Neural cell (in vitro differentiated cells): Measurements from ENCODE around the gene NHSL1. TPM values are rescaled to one million over a fixed set of nuclear protein-coding genes. Genes with fewer than 3 reads are reported as not detected.

Source experiments
- H2AFZ ChIP-seq: fragments of 200-600, 300-800 bp; sonication (generic), shearing (Covaris generic); 2 replicates; pipeline ENCODE4 v1.6.0; 2014; ENCODE audit warnings: low read depth, mild to moderate bottlenecking, antibody characterized with exemption, low read length, moderate library complexity
- H3F3A ChIP-seq: fragments of 200-600 bp; shearing (Covaris generic); 2 replicates; pipeline ENCODE4 v1.6.1; 2016; ENCODE audit warnings: mild to moderate bottlenecking, moderate library complexity, mixed read lengths, antibody characterized with exemption, low read length; ENCODE audit not compliant: insufficient read depth, poor library complexity, severe bottlenecking
- H3K27ac ChIP-seq: fragments of 200-600, 300-800 bp; sonication (generic), shearing (Covaris generic); 2 replicates; pipeline ENCODE4 v1.5.1; 2014; ENCODE audit warnings: mild to moderate bottlenecking, low read length, moderate library complexity
- H3K27me3 ChIP-seq: fragments of 300-800, 200-600 bp; sonication (generic), shearing (Covaris generic); 2 replicates; pipeline ENCODE4 v1.6.0; 2014; ENCODE audit warnings: mild to moderate bottlenecking, low read depth, low read length, moderate library complexity; ENCODE audit not compliant: insufficient read depth
- H3K36me3 ChIP-seq: fragments of 300-800, 200-600 bp; sonication (generic), shearing (Covaris generic); 2 replicates; pipeline ENCODE4 v1.5.1; 2014; ENCODE audit warnings: mild to moderate bottlenecking, antibody characterized with exemption, low read length, moderate library complexity; ENCODE audit not compliant: insufficient read depth
- H3K4me2 ChIP-seq: fragments of 300-800, 200-600 bp; sonication (generic), shearing (Covaris generic); 2 replicates; pipeline ENCODE4 v1.6.0; 2014; ENCODE audit warnings: mild to moderate bottlenecking, low read length
- H3K4me3 ChIP-seq: fragments of 300-800, 200-600 bp; sonication (generic), shearing (Covaris generic); 2 replicates; pipeline ENCODE4 v1.5.1; 2014; ENCODE audit warnings: mild to moderate bottlenecking, low read length, moderate library complexity
- H3K79me2 ChIP-seq: fragments of 200-600 bp; shearing (Covaris generic); replicated peaks from 2 replicates; pipeline ENCODE4 v1.6.0; 2014; ENCODE audit warnings: mild to moderate bottlenecking, low read length, moderate library complexity; ENCODE audit not compliant: insufficient read depth
- H3K9ac ChIP-seq: fragments of 300-800, 200-600 bp; sonication (generic), shearing (Covaris generic); 2 replicates; pipeline ENCODE4 v1.6.1; 2016; ENCODE audit warnings: mild to moderate bottlenecking, low read length, mixed read lengths
- H3K9me2 ChIP-seq: fragments of 200-600 bp; shearing (Covaris generic); 2 replicates; pipeline ENCODE4 v1.6.1; 2016; ENCODE audit warnings: mild to moderate bottlenecking, low read length, mixed read lengths; ENCODE audit not compliant: insufficient read depth
- H3K9me3 ChIP-seq: fragments of 200-600, 300-800 bp; sonication (generic), shearing (Covaris generic); 2 replicates; pipeline ENCODE4 v1.6.1; 2016; ENCODE audit warnings: mild to moderate bottlenecking, mixed run types, low read length, moderate library complexity, mixed read lengths
- H4K20me1 ChIP-seq: fragments of 200-600 bp; shearing (Covaris generic); 2 replicates; pipeline ENCODE4 v1.6.1; 2016; ENCODE audit warnings: mild to moderate bottlenecking, mixed run types; ENCODE audit not compliant: insufficient read depth
- EP300 ChIP-seq: fragments of 450-650 bp; conservative IDR thresholded peaks from 2 replicates; pipeline ENCODE4 v1.6.1; 2014; ENCODE audit warnings: antibody characterized with exemption, mild to moderate bottlenecking, moderate library complexity; ENCODE audit not compliant: poor library complexity, severe bottlenecking
- EZH2 ChIP-seq: fragments of 200-600, 300-800 bp; shearing (Covaris generic), sonication (generic); IDR thresholded peaks from 2 replicates; pipeline ENCODE4 v1.6.1; 2014; ENCODE audit warnings: antibody characterized with exemption, low read length, borderline replicate concordance, mild to moderate bottlenecking; ENCODE audit not compliant: insufficient read depth, poor library complexity, severe bottlenecking
- MXI1 ChIP-seq: fragments of 450-650 bp; conservative IDR thresholded peaks from 2 replicates; pipeline ENCODE4 v1.6.1; 2014; ENCODE audit warnings: antibody characterized with exemption, mild to moderate bottlenecking; ENCODE audit not compliant: poor library complexity, severe bottlenecking
- POLR2AphosphoS5 ChIP-seq: IDR thresholded peaks from 2 replicates; pipeline ENCODE4 v1.6.1; 2012
- RAD21 ChIP-seq: fragments of 450-650 bp; conservative IDR thresholded peaks from 2 replicates; pipeline ENCODE4 v1.6.1; 2014; ENCODE audit warnings: antibody characterized with exemption, mild to moderate bottlenecking, moderate library complexity
- SMC3 ChIP-seq: fragments of 450-650 bp; conservative IDR thresholded peaks from 2 replicates; pipeline ENCODE4 v1.6.1; 2014; ENCODE audit warnings: antibody characterized with exemption, mild to moderate bottlenecking, moderate library complexity; ENCODE audit not compliant: poor library complexity
- TAF1 ChIP-seq: IDR thresholded peaks from 2 replicates; pipeline ENCODE4 v1.6.1; 2012; ENCODE audit warnings: low read depth
- polyA plus RNA-seq: library from polyadenylated mRNA; depleted of rRNA; stranded (reverse); fragments of >200 nt; gene quantifications from 2 replicates; pipeline ENCODE4 v1.2.3, GENCODE V29; 2014
- TF ChIP-seq, protein P1 (sequence below): fragments of 450-650 bp; IDR thresholded peaks from 2 replicates; pipeline ENCODE4 v1.5.1; 2014; ENCODE audit warnings: antibody characterized with exemption, mild to moderate bottlenecking, moderate library complexity; ENCODE audit not compliant: poor library complexity, severe bottlenecking
- TF ChIP-seq, protein P2 (sequence below): IDR thresholded peaks from 2 replicates; pipeline ENCODE4 v1.6.1; 2012; ENCODE audit warnings: borderline replicate concordance

NHSL1 gene
- polyA plus RNA-seq, 1 donor from 2014 or later, result 2.4 TPM

DNA sequence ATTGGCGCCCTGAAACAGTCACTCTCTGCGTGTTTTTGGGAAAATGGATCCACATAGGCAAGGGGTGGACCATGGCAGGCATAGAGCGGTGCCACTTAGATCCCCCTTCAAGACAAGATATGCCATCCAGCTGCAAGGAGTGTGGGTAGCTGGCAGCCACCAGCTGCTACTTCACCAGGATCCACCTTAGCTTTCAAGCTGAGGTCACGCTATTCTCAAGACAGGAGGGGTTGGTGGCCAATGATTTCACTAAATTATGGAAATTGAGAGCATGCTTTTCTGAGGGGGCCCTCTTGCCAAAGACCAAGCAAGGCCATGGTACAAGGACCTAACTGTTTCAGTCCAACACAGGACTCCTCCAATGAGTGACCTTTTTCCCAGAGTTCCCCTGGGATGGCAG, 78.9 kb downstream of the NHSL1 start:
- no peaks in the 10 kb centered on the region for H3K9me3 ChIP-seq
- H3K4me3 ChIP-seq, result no peak overlapping the region
- H3K4me2 ChIP-seq, result no peak overlapping the region
- no peaks in the 10 kb centered on the region for H3K9me2 ChIP-seq
- H3K27ac ChIP-seq, result no peak overlapping the region
- H3K27me3 ChIP-seq, result no peaks in the 10 kb centered on the region
- no peaks in the 10 kb centered on the region for H3K36me3 ChIP-seq
- no peak for TF ChIP-seq RAD21
- TF ChIP-seq EP300, result no peak
- TF ChIP-seq TAF1, result no peak
- TF ChIP-seq MXI1, result no peak
- no peak for TF ChIP-seq POLR2AphosphoS5
- TF ChIP-seq, protein P1, sequence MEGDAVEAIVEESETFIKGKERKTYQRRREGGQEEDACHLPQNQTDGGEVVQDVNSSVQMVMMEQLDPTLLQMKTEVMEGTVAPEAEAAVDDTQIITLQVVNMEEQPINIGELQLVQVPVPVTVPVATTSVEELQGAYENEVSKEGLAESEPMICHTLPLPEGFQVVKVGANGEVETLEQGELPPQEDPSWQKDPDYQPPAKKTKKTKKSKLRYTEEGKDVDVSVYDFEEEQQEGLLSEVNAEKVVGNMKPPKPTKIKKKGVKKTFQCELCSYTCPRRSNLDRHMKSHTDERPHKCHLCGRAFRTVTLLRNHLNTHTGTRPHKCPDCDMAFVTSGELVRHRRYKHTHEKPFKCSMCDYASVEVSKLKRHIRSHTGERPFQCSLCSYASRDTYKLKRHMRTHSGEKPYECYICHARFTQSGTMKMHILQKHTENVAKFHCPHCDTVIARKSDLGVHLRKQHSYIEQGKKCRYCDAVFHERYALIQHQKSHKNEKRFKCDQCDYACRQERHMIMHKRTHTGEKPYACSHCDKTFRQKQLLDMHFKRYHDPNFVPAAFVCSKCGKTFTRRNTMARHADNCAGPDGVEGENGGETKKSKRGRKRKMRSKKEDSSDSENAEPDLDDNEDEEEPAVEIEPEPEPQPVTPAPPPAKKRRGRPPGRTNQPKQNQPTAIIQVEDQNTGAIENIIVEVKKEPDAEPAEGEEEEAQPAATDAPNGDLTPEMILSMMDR, result no peak
- no peak for TF ChIP-seq SMC3
- no peak for TF ChIP-seq EZH2
- TF ChIP-seq, protein P2, sequence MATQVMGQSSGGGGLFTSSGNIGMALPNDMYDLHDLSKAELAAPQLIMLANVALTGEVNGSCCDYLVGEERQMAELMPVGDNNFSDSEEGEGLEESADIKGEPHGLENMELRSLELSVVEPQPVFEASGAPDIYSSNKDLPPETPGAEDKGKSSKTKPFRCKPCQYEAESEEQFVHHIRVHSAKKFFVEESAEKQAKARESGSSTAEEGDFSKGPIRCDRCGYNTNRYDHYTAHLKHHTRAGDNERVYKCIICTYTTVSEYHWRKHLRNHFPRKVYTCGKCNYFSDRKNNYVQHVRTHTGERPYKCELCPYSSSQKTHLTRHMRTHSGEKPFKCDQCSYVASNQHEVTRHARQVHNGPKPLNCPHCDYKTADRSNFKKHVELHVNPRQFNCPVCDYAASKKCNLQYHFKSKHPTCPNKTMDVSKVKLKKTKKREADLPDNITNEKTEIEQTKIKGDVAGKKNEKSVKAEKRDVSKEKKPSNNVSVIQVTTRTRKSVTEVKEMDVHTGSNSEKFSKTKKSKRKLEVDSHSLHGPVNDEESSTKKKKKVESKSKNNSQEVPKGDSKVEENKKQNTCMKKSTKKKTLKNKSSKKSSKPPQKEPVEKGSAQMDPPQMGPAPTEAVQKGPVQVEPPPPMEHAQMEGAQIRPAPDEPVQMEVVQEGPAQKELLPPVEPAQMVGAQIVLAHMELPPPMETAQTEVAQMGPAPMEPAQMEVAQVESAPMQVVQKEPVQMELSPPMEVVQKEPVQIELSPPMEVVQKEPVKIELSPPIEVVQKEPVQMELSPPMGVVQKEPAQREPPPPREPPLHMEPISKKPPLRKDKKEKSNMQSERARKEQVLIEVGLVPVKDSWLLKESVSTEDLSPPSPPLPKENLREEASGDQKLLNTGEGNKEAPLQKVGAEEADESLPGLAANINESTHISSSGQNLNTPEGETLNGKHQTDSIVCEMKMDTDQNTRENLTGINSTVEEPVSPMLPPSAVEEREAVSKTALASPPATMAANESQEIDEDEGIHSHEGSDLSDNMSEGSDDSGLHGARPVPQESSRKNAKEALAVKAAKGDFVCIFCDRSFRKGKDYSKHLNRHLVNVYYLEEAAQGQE, result no peak
- no peak overlapping the region for H3K9ac ChIP-seq
- no peaks in the 10 kb centered on the region for H4K20me1 ChIP-seq
- H2AFZ ChIP-seq, result no peak overlapping the region
- H3F3A ChIP-seq, result no peaks in the 10 kb centered on the region
- H3K79me2 ChIP-seq, result no peaks in the 10 kb centered on the region

DNA sequence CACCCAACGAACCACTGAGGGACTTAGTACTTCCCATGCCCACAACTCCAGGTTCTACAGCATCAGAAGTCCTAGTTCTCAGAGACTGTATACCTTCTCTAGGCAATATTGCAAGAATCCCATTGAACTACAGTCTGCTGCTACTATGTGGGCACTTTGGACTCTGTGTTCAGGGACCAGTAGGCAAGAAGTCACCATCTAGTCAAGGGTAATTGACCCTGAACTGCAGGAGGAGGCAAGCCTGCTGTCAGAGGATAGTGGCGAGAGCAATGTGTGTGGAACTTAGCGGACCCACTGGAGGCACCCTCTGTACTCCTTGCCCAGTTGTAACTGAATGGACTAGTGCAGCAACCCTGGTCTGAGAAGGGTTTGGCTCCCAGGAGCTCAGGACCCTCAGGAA, 79.5 kb downstream of the NHSL1 start:
- Histone ChIP-seq H3K9me2 (no peaks in the 10 kb centered on the region), H3K79me2 (no peaks in the 10 kb centered on the region), H3F3A (no peaks in the 10 kb centered on the region), H3K4me3 (no peak overlapping the region), H3K27me3 (no peaks in the 10 kb centered on the region), H2AFZ (no peak overlapping the region), H3K9me3 (no peaks in the 10 kb centered on the region), H3K36me3 (no peaks in the 10 kb centered on the region), H4K20me1 (no peaks in the 10 kb centered on the region), H3K4me2 (no peak overlapping the region), H3K9ac (no peak overlapping the region), H3K27ac (no peak overlapping the region)
- TF ChIP-seq MXI1 (no peak), EZH2 (no peak), SMC3 (no peak), RAD21 (no peak), POLR2AphosphoS5 (no peak), EP300 (no peak), TAF1 (no peak)
- TF ChIP-seq, protein P1, result no peak
- TF ChIP-seq, protein P2, result no peak
